Fibroblast of skin of left biceps (primary cell): ENCODE results near the gene DRAXIN.

ENCODE experiments used
- DNase-seq, 2 experiments: peaks; one replicate each; pipeline ENCODE4 v3.0.0-alpha.2; 2013; ENCODE audit warnings: low read depth in 2 of 2

The DRAXIN gene

GRCh38 chr1:11691302-11691914, at the start of gene DRAXIN:
TSS of gene DRAXIN (plus strand) at chr1:11691710. CDS start at chr1:11706259, 14,549 bp downstream.
- no peak for DNase-seq

GRCh38 chr1:11641776-11642305, 49.7 kb upstream of the DRAXIN start:
- no peak for DNase-seq

- peak in 1 of 2 experiments; percentile 15 for DNase-seq
Measured at GRCh38 chr1:11642418-11643017, 49.0 kb upstream of the DRAXIN start.

- DNase-seq: no peak
Measured at GRCh38 chr1:11643782-11644181, 47.7 kb upstream of the DRAXIN start.

GRCh38 chr1:11645270-11645669, 46.2 kb upstream of the DRAXIN start:
- DNase-seq: no peak

GRCh38 chr1:11645670-11646265, 45.7 kb upstream of the DRAXIN start:
- peak in 1 of 2 experiments; percentile 21 for DNase-seq

GRCh38 chr1:11646317-11646716, 45.2 kb upstream of the DRAXIN start:
- DNase-seq: no peak

GRCh38 chr1:11647333-11647732, 44.2 kb upstream of the DRAXIN start:
- no peak for DNase-seq

GRCh38 chr1:11648039-11648438, 43.5 kb upstream of the DRAXIN start:
- DNase-seq: no peak

- no peak for DNase-seq
Measured at GRCh38 chr1:11648732-11649158, 42.8 kb upstream of the DRAXIN start.

GRCh38 chr1:11649237-11649623, 42.3 kb upstream of the DRAXIN start:
- DNase-seq: no peak

GRCh38 chr1:11649624-11650330, 41.7 kb upstream of the DRAXIN start:
- DNase-seq: no peak

GRCh38 chr1:11650331-11650991, 41.0 kb upstream of the DRAXIN start:
- DNase-seq: no peak

GRCh38 chr1:11651017-11651416, 40.5 kb upstream of the DRAXIN start:
- no peak for DNase-seq

GRCh38 chr1:11652203-11652780, 39.2 kb upstream of the DRAXIN start:
- DNase-seq: no peak

- DNase-seq: no peak
Measured at GRCh38 chr1:11653101-11653860, 38.2 kb upstream of the DRAXIN start.

- no peak for DNase-seq
Measured at GRCh38 chr1:11653861-11654136, 37.7 kb upstream of the DRAXIN start.

GRCh38 chr1:11654137-11654938, 37.2 kb upstream of the DRAXIN start, which contains the start of the genes FBXO2 and FBXO44:
TSS of gene FBXO2 (minus strand) at chr1:11654429. CDS start at chr1:11654340, 89 bp downstream.
TSS of gene FBXO44 (plus strand) at chr1:11654877. CDS start at chr1:11655836, 959 bp downstream.
- DNase-seq: no peak

GRCh38 chr1:11654939-11655808, 36.3 kb upstream of the DRAXIN start:
- DNase-seq: no peak
